ENCODE measurements around the gene HES4.
"Not testable (repeated sequence)": the region's sequence is repeated elsewhere in the genome, so short reads cannot be mapped to it uniquely, and the experiment has no call there.

Gene HES4

GRCh38 chr1:1033009-1033587, 33.2 kb upstream of the HES4 start:
- no peaks in the 10 kb centered on the region for H3K9me3 ChIP-seq (ENCODE audit: control insufficient read depth in 1 of 2, low read length in 2 of 2)
- peaks cover 0 to 5% of the 10 kb centered on the region in 2 donors for H3K36me3 ChIP-seq (ENCODE audit: control insufficient read depth in 1 of 2, insufficient read depth in 2 of 2, low read length in 2 of 2)
- H3K4me3 ChIP-seq (ENCODE audit: low read depth in 1 of 2, low read length in 2 of 2), result peak overlapping the region in 1 of 2 donors; percentile 53
- H3K4me1 ChIP-seq (ENCODE audit: control insufficient read depth in 1 of 2, insufficient read depth in 2 of 2, low read length in 2 of 2), result peaks cover 0 to 22% of the 10 kb centered on the region in 2 donors
- no peaks in the 10 kb centered on the region for H3K27me3 ChIP-seq (ENCODE audit: low read depth, low read length)
- H3K27ac ChIP-seq (ENCODE audit: low read length), result no peak overlapping the region

- H3K27ac ChIP-seq (ENCODE audit: low read length), result no peak overlapping the region
- peak overlapping the region in 1 of 2 donors; percentile 53 for H3K4me3 ChIP-seq (ENCODE audit: low read depth in 1 of 2, low read length in 2 of 2)
- peaks cover 0 to 22% of the 10 kb centered on the region in 2 donors for H3K4me1 ChIP-seq (ENCODE audit: control insufficient read depth in 1 of 2, insufficient read depth in 2 of 2, low read length in 2 of 2)
- no peaks in the 10 kb centered on the region for H3K27me3 ChIP-seq (ENCODE audit: low read depth, low read length)
- H3K9me3 ChIP-seq (ENCODE audit: control insufficient read depth in 1 of 2, low read length in 2 of 2), result no peaks in the 10 kb centered on the region
- H3K36me3 ChIP-seq (ENCODE audit: control insufficient read depth in 1 of 2, insufficient read depth in 2 of 2, low read length in 2 of 2), result peaks cover 0 to 5% of the 10 kb centered on the region in 2 donors
Observed at GRCh38 chr1:1032424-1032823, 32.5 kb upstream of the HES4 start.

GRCh38 chr1:1031659-1032235, 31.9 kb upstream of the HES4 start:
- H3K4me3 ChIP-seq (ENCODE audit: low read depth in 1 of 2, low read length in 2 of 2), result no peak overlapping the region
- H3K27me3 ChIP-seq (ENCODE audit: low read depth, low read length), result no peaks in the 10 kb centered on the region
- peaks cover 0 to 22% of the 10 kb centered on the region in 2 donors for H3K4me1 ChIP-seq (ENCODE audit: control insufficient read depth in 1 of 2, insufficient read depth in 2 of 2, low read length in 2 of 2)
- H3K9me3 ChIP-seq (ENCODE audit: control insufficient read depth in 1 of 2, low read length in 2 of 2), result no peaks in the 10 kb centered on the region
- peaks cover 0 to 5% of the 10 kb centered on the region in 2 donors for H3K36me3 ChIP-seq (ENCODE audit: control insufficient read depth in 1 of 2, insufficient read depth in 2 of 2, low read length in 2 of 2)
- H3K27ac ChIP-seq (ENCODE audit: low read length), result no peak overlapping the region

- H3K27ac ChIP-seq (ENCODE audit: low read length); H3K36me3 ChIP-seq (ENCODE audit: control insufficient read depth in 1 of 2, insufficient read depth in 2 of 2, low read length in 2 of 2); H3K4me3 ChIP-seq (ENCODE audit: low read depth in 1 of 2, low read length in 2 of 2); H3K9me3 ChIP-seq (ENCODE audit: control insufficient read depth in 1 of 2, low read length in 2 of 2); H3K27me3 ChIP-seq (ENCODE audit: low read depth, low read length): not testable (repeated sequence)
- peaks cover 0 to 28% of the 10 kb centered on the region in 2 donors for H3K4me1 ChIP-seq (ENCODE audit: control insufficient read depth in 1 of 2, insufficient read depth in 2 of 2, low read length in 2 of 2)
Observed at GRCh38 chr1:1030867-1031658, 31.2 kb upstream of the HES4 start.

- Histone ChIP-seq H3K27me3 (ENCODE audit: low read depth, low read length) (no peaks in the 10 kb centered on the region), H3K4me3 (ENCODE audit: low read depth in 1 of 2, low read length in 2 of 2) (no peak overlapping the region), H3K4me1 (ENCODE audit: control insufficient read depth in 1 of 2, insufficient read depth in 2 of 2, low read length in 2 of 2) (peaks cover 0 to 36% of the 10 kb centered on the region in 2 donors), H3K36me3 (ENCODE audit: control insufficient read depth in 1 of 2, insufficient read depth in 2 of 2, low read length in 2 of 2) (no peaks in the 10 kb centered on the region), H3K9me3 (ENCODE audit: control insufficient read depth in 1 of 2, low read length in 2 of 2) (no peaks in the 10 kb centered on the region), H3K27ac (ENCODE audit: low read length) (no peak overlapping the region)
Observed at GRCh38 chr1:1027791-1028190, 27.9 kb upstream of the HES4 start.

- H3K36me3 ChIP-seq (ENCODE audit: control insufficient read depth in 1 of 2, insufficient read depth in 2 of 2, low read length in 2 of 2), result no peaks in the 10 kb centered on the region
- no peaks in the 10 kb centered on the region for H3K9me3 ChIP-seq (ENCODE audit: control insufficient read depth in 1 of 2, low read length in 2 of 2)
- H3K4me3 ChIP-seq (ENCODE audit: low read depth in 1 of 2, low read length in 2 of 2), result no peak overlapping the region
- no peak overlapping the region for H3K27ac ChIP-seq (ENCODE audit: low read length)
- H3K4me1 ChIP-seq (ENCODE audit: control insufficient read depth in 1 of 2, insufficient read depth in 2 of 2, low read length in 2 of 2), result peaks cover 0 to 28% of the 10 kb centered on the region in 2 donors
- H3K27me3 ChIP-seq (ENCODE audit: low read depth, low read length), result no peaks in the 10 kb centered on the region
Observed at GRCh38 chr1:1026599-1027413, 26.9 kb upstream of the HES4 start.

- Histone ChIP-seq H3K4me3 (ENCODE audit: low read depth in 1 of 2, low read length in 2 of 2) (no peak overlapping the region), H3K27ac (ENCODE audit: low read length) (no peak overlapping the region), H3K4me1 (ENCODE audit: control insufficient read depth in 1 of 2, insufficient read depth in 2 of 2, low read length in 2 of 2) (peaks cover 0 to 39% of the 10 kb centered on the region in 2 donors), H3K9me3 (ENCODE audit: control insufficient read depth in 1 of 2, low read length in 2 of 2) (no peaks in the 10 kb centered on the region), H3K36me3 (ENCODE audit: control insufficient read depth in 1 of 2, insufficient read depth in 2 of 2, low read length in 2 of 2) (no peaks in the 10 kb centered on the region), H3K27me3 (ENCODE audit: low read depth, low read length) (no peaks in the 10 kb centered on the region)
Observed at GRCh38 chr1:1025730-1026129, 25.8 kb upstream of the HES4 start.

- H3K9me3 ChIP-seq (ENCODE audit: control insufficient read depth in 1 of 2, low read length in 2 of 2), result no peaks in the 10 kb centered on the region
- peaks cover 0 to 39% of the 10 kb centered on the region in 2 donors for H3K4me1 ChIP-seq (ENCODE audit: control insufficient read depth in 1 of 2, insufficient read depth in 2 of 2, low read length in 2 of 2)
- no peaks in the 10 kb centered on the region for H3K36me3 ChIP-seq (ENCODE audit: control insufficient read depth in 1 of 2, insufficient read depth in 2 of 2, low read length in 2 of 2)
- H3K27me3 ChIP-seq (ENCODE audit: low read depth, low read length), result no peaks in the 10 kb centered on the region
- H3K27ac ChIP-seq (ENCODE audit: low read length), result no peak overlapping the region
- no peak overlapping the region for H3K4me3 ChIP-seq (ENCODE audit: low read depth in 1 of 2, low read length in 2 of 2)
Observed at GRCh38 chr1:1024771-1025699, 25.1 kb upstream of the HES4 start.

GRCh38 chr1:1024149-1024770, 24.4 kb upstream of the HES4 start:
- H3K4me3 ChIP-seq (ENCODE audit: low read depth in 1 of 2, low read length in 2 of 2), result no peak overlapping the region
- no peak overlapping the region for H3K27ac ChIP-seq (ENCODE audit: low read length)
- no peaks in the 10 kb centered on the region for H3K27me3 ChIP-seq (ENCODE audit: low read depth, low read length)
- peaks cover 0 to 39% of the 10 kb centered on the region in 2 donors for H3K4me1 ChIP-seq (ENCODE audit: control insufficient read depth in 1 of 2, insufficient read depth in 2 of 2, low read length in 2 of 2)
- H3K36me3 ChIP-seq (ENCODE audit: control insufficient read depth in 1 of 2, insufficient read depth in 2 of 2, low read length in 2 of 2), result no peaks in the 10 kb centered on the region
- no peaks in the 10 kb centered on the region for H3K9me3 ChIP-seq (ENCODE audit: control insufficient read depth in 1 of 2, low read length in 2 of 2)

GRCh38 chr1:1023700-1024099, 23.8 kb upstream of the HES4 start:
- Histone ChIP-seq H3K27me3 (ENCODE audit: low read depth, low read length) (no peaks in the 10 kb centered on the region), H3K4me3 (ENCODE audit: low read depth in 1 of 2, low read length in 2 of 2) (no peak overlapping the region), H3K9me3 (ENCODE audit: control insufficient read depth in 1 of 2, low read length in 2 of 2) (no peaks in the 10 kb centered on the region), H3K4me1 (ENCODE audit: control insufficient read depth in 1 of 2, insufficient read depth in 2 of 2, low read length in 2 of 2) (peaks cover 0 to 42% of the 10 kb centered on the region in 2 donors), H3K27ac (ENCODE audit: low read length) (no peak overlapping the region), H3K36me3 (ENCODE audit: control insufficient read depth in 1 of 2, insufficient read depth in 2 of 2, low read length in 2 of 2) (no peaks in the 10 kb centered on the region)
